NCI-H82 (cell line): ENCODE measurements around the gene SLC2A8.

Experiments used
- DNase-seq: peaks from one replicate; lab custom pipeline; 2025; lab: John Stamatoyannopoulos, UW

The SLC2A8 gene

GRCh38 chr9:127382541-127382940 is 14.4 kb upstream of the SLC2A8 start:
- no peak for DNase-seq

- no peak for DNase-seq
These were observed 12.8 kb upstream of the SLC2A8 start for GRCh38 chr9:127384016-127384730.

GRCh38 chr9:127384901-127385300 is 12.1 kb upstream of the SLC2A8 start:
- no peak for DNase-seq

- DNase-seq = no peak
These were observed 10.7 kb upstream of the SLC2A8 start for GRCh38 chr9:127386249-127386648.

- DNase-seq = no peak
These were observed 10.0 kb upstream of the SLC2A8 start for GRCh38 chr9:127386981-127387380.

- DNase-seq = no peak
These were observed 8.7 kb upstream of the SLC2A8 start for GRCh38 chr9:127388037-127388855.

GRCh38 chr9:127388856-127389238 is 8.1 kb upstream of the SLC2A8 start:
- no peak for DNase-seq

- no peak for DNase-seq
These were observed 7.4 kb upstream of the SLC2A8 start for GRCh38 chr9:127389381-127390247.

GRCh38 chr9:127390248-127390545 is 6.8 kb upstream of the SLC2A8 start:
- no peak for DNase-seq

GRCh38 chr9:127390563-127390962 is 6.4 kb upstream of the SLC2A8 start:
- no peak for DNase-seq

- DNase-seq = no peak
These were observed 4.8 kb upstream of the SLC2A8 start for GRCh38 chr9:127392166-127392565.

- DNase-seq = no peak
These were observed 4.0 kb upstream of the SLC2A8 start for GRCh38 chr9:127392976-127393375.

GRCh38 chr9:127393645-127394044 is 3.3 kb upstream of the SLC2A8 start:
- DNase-seq = no peak

GRCh38 chr9:127395497-127396252 is 1.3 kb upstream of the SLC2A8 start:
- DNase-seq = peak; percentile 37

- DNase-seq = no peak
These were observed 639 bp upstream of the SLC2A8 start for GRCh38 chr9:127396253-127396807.

GRCh38 chr9:127397646-127398274 is 791 bp downstream of the SLC2A8 start:
- DNase-seq = peak; percentile 65

- DNase-seq = no peak
These were observed 1.3 kb downstream of the SLC2A8 start for GRCh38 chr9:127398275-127398647.

- DNase-seq = peak; percentile 38
These were observed 1.9 kb downstream of the SLC2A8 start for GRCh38 chr9:127398715-127399400.

- DNase-seq = no peak
These were observed 2.8 kb downstream of the SLC2A8 start for GRCh38 chr9:127399736-127400269.

GRCh38 chr9:127402401-127403090 is 5.6 kb downstream of the SLC2A8 start:
- no peak for DNase-seq
